Thyroid gland (tissue), 4 donors: ENCODE measurements around the gene MIGA2. TPM values are rescaled to one million over a fixed set of nuclear protein-coding genes. Genes with fewer than 3 reads are reported as not detected.

Experiments used
- DNase-seq, 2 donors: peaks; one replicate each; pipeline ENCODE4 v3.0.0-alpha.2; 2019
- H3K27ac ChIP-seq, 3 donors: fragments of 200-600 bp; sonication (generic); 1 replicate in 2 of 3; 2 replicates in 1 of 3; pipeline ENCODE4 v1.5.1; 2016 to 2019; ENCODE audit warnings: mild to moderate bottlenecking in 1 of 3, moderate library complexity in 1 of 3
- H3K27me3 ChIP-seq: fragments of 200-600 bp; sonication (generic); one replicate; pipeline ENCODE4 v1.5.1; 2019
- H3K36me3 ChIP-seq, 2 donors: fragments of 200-600 bp; sonication (generic); one replicate each; pipeline ENCODE4 v1.5.1; 2016 to 2019
- H3K4me1 ChIP-seq, 2 donors: fragments of 200-600 bp; sonication (generic); one replicate each; pipeline ENCODE4 v1.5.1; 2017 to 2019
- H3K4me3 ChIP-seq, 3 donors: fragments of 200-600 bp; sonication (generic); replicated peaks in 1 of 3; 1 replicate in 2 of 3; 2 replicates in 1 of 3; pipeline ENCODE4 v1.5.1; 2016; ENCODE audit warnings: mild to moderate bottlenecking in 1 of 3
- H3K9me3 ChIP-seq: fragments of 200-600 bp; sonication (generic); one replicate; pipeline ENCODE4 v1.5.1; 2017
- POLR2A ChIP-seq, 2 donors: fragments of 450-650 bp; IDR thresholded peaks; one replicate each; pipeline ENCODE4 v1.6.1; 2017; ENCODE audit warnings: antibody characterized with exemption in 2 of 2, mild to moderate bottlenecking in 2 of 2, moderate library complexity in 1 of 2
- WGBS, 2 donors: methylation state at CpG; one replicate each; pipeline ENCODE4 v1.1.5; 2017; 5-methylcytosine and 5-hydroxymethylcytosine counted together
- intact Hi-C: fragments of 100-400 bp; cut with DNase I; formaldehyde crosslinking; loops from one replicate; pipeline ENCODE4 v1.15.1; 2023
- total RNA-seq, 4 donors: library from RNA; depleted of rRNA; stranded (reverse); fragments of >200 nt; gene quantifications; one replicate each; pipeline ENCODE4 v1.2.3, GENCODE V29; 2016
- TF ChIP-seq, protein P1 (sequence below), 6 experiments: fragments of 200-600 bp in 3 of 6; fragments of 450-650 bp in 3 of 6; sonication (generic) in 3 of 6; IDR thresholded peaks; one replicate each; pipeline ENCODE4 v1.5.1; 2016 to 2019; ENCODE audit warnings: antibody characterized with exemption in 6 of 6, mild to moderate bottlenecking in 2 of 6, inconsistent platforms in 1 of 6, moderate library complexity in 1 of 6

Gene MIGA2
- total RNA-seq, 4 donors from 2014 or later: 23.9 to 78.8 (median 50.0) TPM

DNA sequence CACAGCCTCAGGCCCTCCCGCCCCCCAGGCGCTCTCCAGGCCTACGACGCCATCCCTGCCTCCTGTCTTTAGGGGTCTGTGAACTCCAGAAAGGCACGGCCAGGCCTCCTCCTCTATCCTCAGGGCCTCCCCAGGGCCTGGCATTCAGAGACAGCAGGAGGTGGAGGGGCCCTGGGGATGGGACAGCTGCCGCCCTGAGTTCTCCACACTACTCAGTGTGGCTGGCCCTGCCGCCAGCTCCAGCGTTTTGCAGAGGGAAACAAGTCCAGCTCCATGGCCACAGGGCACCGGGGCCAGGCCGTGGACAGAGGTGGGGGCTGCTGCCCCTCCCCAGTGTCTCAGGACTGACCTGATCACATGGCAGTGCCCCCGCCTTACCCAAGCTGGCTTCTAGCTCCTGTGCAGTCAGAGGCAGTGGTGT is 24.7 kb upstream of the MIGA2 start:
- Histone ChIP-seq H3K4me3 (no peak overlapping the region), H3K36me3 (peaks cover 23 to 36% of the 10 kb centered on the region in 2 donors), H3K4me1 (no peaks in the 10 kb centered on the region), H3K27me3 (no peaks in the 10 kb centered on the region), H3K9me3 (no peaks in the 10 kb centered on the region), H3K27ac (no peak overlapping the region)
- TF ChIP-seq POLR2A (IDR thresholded peaks at IDR 0.05): no peak
- TF ChIP-seq, protein P1, sequence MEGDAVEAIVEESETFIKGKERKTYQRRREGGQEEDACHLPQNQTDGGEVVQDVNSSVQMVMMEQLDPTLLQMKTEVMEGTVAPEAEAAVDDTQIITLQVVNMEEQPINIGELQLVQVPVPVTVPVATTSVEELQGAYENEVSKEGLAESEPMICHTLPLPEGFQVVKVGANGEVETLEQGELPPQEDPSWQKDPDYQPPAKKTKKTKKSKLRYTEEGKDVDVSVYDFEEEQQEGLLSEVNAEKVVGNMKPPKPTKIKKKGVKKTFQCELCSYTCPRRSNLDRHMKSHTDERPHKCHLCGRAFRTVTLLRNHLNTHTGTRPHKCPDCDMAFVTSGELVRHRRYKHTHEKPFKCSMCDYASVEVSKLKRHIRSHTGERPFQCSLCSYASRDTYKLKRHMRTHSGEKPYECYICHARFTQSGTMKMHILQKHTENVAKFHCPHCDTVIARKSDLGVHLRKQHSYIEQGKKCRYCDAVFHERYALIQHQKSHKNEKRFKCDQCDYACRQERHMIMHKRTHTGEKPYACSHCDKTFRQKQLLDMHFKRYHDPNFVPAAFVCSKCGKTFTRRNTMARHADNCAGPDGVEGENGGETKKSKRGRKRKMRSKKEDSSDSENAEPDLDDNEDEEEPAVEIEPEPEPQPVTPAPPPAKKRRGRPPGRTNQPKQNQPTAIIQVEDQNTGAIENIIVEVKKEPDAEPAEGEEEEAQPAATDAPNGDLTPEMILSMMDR (IDR thresholded peaks at IDR 0.05): no peak
- DNase-seq: no peak
- intact Hi-C loops: no loop called here
- 96 to 98% methylated on average over 4 to 8 of the region's 11 CpGs for WGBS, 2 donors

- intact Hi-C loops: no loop called here
- Histone ChIP-seq H3K9me3 (no peaks in the 10 kb centered on the region), H3K36me3 (peaks cover 23 to 36% of the 10 kb centered on the region in 2 donors), H3K27ac (no peak overlapping the region), H3K4me1 (no peaks in the 10 kb centered on the region), H3K27me3 (no peaks in the 10 kb centered on the region), H3K4me3 (no peak overlapping the region)
- no peak for DNase-seq
- 67 to 80% methylated on average over 6 to 7 of the region's 7 CpGs for WGBS, 2 donors
- TF ChIP-seq, protein P1 (IDR thresholded peaks at IDR 0.05): no peak
- no peak for TF ChIP-seq POLR2A (IDR thresholded peaks at IDR 0.05)
Observed at GRCh38 chr9:129012343-129012742, 24.1 kb upstream of the MIGA2 start.

- Histone ChIP-seq H3K9me3 (no peaks in the 10 kb centered on the region), H3K4me3 (no peak overlapping the region), H3K36me3 (peaks cover 18 to 32% of the 10 kb centered on the region in 2 donors), H3K27ac (no peak overlapping the region), H3K4me1 (no peaks in the 10 kb centered on the region), H3K27me3 (no peaks in the 10 kb centered on the region)
- intact Hi-C loops: no loop called here
- 90% methylated on average over 15 to 16 of the region's 16 CpGs for WGBS, 2 donors
- TF ChIP-seq, protein P1 (IDR thresholded peaks at IDR 0.05): no peak
- no peak for TF ChIP-seq POLR2A (IDR thresholded peaks at IDR 0.05)
- no peak for DNase-seq
Observed at GRCh38 chr9:129012893-129013448, 23.5 kb upstream of the MIGA2 start.

- no peak for DNase-seq
- Histone ChIP-seq H3K36me3 (peaks cover 15 to 26% of the 10 kb centered on the region in 2 donors), H3K4me1 (no peaks in the 10 kb centered on the region), H3K9me3 (no peaks in the 10 kb centered on the region), H3K27ac (no peak overlapping the region), H3K4me3 (no peak overlapping the region), H3K27me3 (no peaks in the 10 kb centered on the region)
- TF ChIP-seq, protein P1 (IDR thresholded peaks at IDR 0.05): no peak
- 92 to 100% methylated on average over 2 to 9 of the region's 11 CpGs for WGBS, 2 donors
- intact Hi-C loops: no loop called here
Observed at GRCh38 chr9:129013674-129014073, 22.8 kb upstream of the MIGA2 start.

DNA sequence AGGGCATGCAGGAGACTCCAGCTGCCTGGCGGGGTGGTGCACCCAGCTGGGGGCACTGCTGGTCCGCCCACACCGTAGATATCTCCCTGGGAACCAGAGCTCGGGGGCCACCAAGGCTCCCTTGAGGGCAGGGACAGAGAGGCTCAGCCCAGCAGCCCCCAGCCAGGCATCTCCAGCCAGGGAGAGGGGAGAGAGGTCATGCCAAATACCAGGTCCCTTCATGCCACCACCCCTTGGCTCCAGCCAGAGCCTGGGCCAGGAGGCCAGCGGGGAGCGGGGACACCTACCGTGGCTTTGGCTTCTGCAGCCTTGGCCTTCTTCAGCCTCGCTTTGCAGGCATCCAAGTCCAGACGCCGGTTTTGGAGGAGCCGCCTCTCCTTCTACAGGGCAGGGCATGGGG is 22.3 kb upstream of the MIGA2 start:
- H3K27me3 ChIP-seq: no peaks in the 10 kb centered on the region
- no peaks in the 10 kb centered on the region for H3K4me1 ChIP-seq
- no peak overlapping the region for H3K27ac ChIP-seq
- peaks cover 15 to 26% of the 10 kb centered on the region in 2 donors for H3K36me3 ChIP-seq
- H3K4me3 ChIP-seq: no peak overlapping the region
- WGBS, 2 donors: 89 to 100% methylated on average over 1 to 11 of the region's 11 CpGs
- DNase-seq: no peak
- TF ChIP-seq, protein P1 (IDR thresholded peaks at IDR 0.05): no peak
- TF ChIP-seq POLR2A (IDR thresholded peaks at IDR 0.05): no peak
- no peaks in the 10 kb centered on the region for H3K9me3 ChIP-seq
- intact Hi-C loops: no loop called here
